ENCODE measurements around the gene FAM209A. TPM values are rescaled to one million over a fixed set of nuclear protein-coding genes. Genes with fewer than 3 reads are reported as not detected.
A peak's percentile ranks its signal among the peaks of the same experiment; 100 is the strongest.
"Not testable (repeated sequence)": the region's sequence is repeated elsewhere in the genome, so short reads cannot be mapped to it uniquely, and the experiment has no call there.

The FAM209A gene
- under 1 TPM in 2 of 6 experiments, not detected in 4; 0.24 to 0.37 TPM for total RNA-seq
- long read RNA-seq, partial matches to known transcripts, result 0 of 2 reads
- long read RNA-seq, other reads (novel, unspliced or antisense), result 2 of 2 reads

GRCh38 chr20:56524444-56524843 is at the start of gene FAM209A:
Gene FAM209A (plus strand): TSS chr20:56524744. CDS start chr20:56524809, 65 bp downstream.
- H3K36me3 ChIP-seq; ATAC-seq; DNase-seq; H3K27me3 ChIP-seq; H3K4me3 ChIP-seq; H3K4me1 ChIP-seq; intact Hi-C loops (cut with DNase I); H3K9me3 ChIP-seq; H3K27ac ChIP-seq: not testable (repeated sequence)
- WGBS (ENCODE audit: insufficient coverage, low coverage, low lambda C conversion rate, missing lambda C conversion rate), result 60% methylated on average over 2 of the region's 7 CpGs

- H3K27me3 ChIP-seq, result no peaks in the 10 kb centered on the region
- no peak for TF ChIP-seq CTCF (IDR thresholded peaks at IDR 0.05)
- TF ChIP-seq POLR2A (IDR thresholded peaks at IDR 0.05), result no peak
- WGBS (ENCODE audit: insufficient coverage, low coverage, low lambda C conversion rate, missing lambda C conversion rate), result 68% methylated on average over 7 of the region's 7 CpGs
- DNase-seq (no peak), ATAC-seq (no peak)
- H3K4me1 ChIP-seq, result no peaks in the 10 kb centered on the region
- intact Hi-C loops (cut with DNase I), result no loop called here
- no peak overlapping the region for H3K4me3 ChIP-seq
- H3K9me3 ChIP-seq, result no peaks in the 10 kb centered on the region
- H3K36me3 ChIP-seq, result peaks cover 0 to 64% (median 11%) of the 10 kb centered on the region in 4 donors
- H3K27ac ChIP-seq, result no peak overlapping the region
Observed at GRCh38 chr20:56483970-56484369, 40.6 kb upstream of the FAM209A start.

- intact Hi-C loops (cut with DNase I), result no loop called here
- Histone ChIP-seq H3K36me3 (peaks cover 0 to 53% (median 13%) of the 10 kb centered on the region in 4 donors), H3K4me1 (no peaks in the 10 kb centered on the region), H3K27me3 (no peaks in the 10 kb centered on the region), H3K9me3 (no peaks in the 10 kb centered on the region), H3K27ac (no peak overlapping the region), H3K4me3 (no peak overlapping the region)
- ATAC-seq, result peak in 2 of 4 donors; percentile 20 to 29
- 60% methylated on average over 8 of the region's 11 CpGs for WGBS (ENCODE audit: insufficient coverage, low coverage, low lambda C conversion rate, missing lambda C conversion rate)
- DNase-seq, result no peak
- no peak for TF ChIP-seq POLR2A (IDR thresholded peaks at IDR 0.05)
- TF ChIP-seq CTCF (IDR thresholded peaks at IDR 0.05), result no peak
Observed at GRCh38 chr20:56487216-56487615, 37.3 kb upstream of the FAM209A start.

- Histone ChIP-seq H3K27me3 (no peaks in the 10 kb centered on the region), H3K36me3 (peaks cover 0 to 41% (median 9%) of the 10 kb centered on the region in 4 donors), H3K4me3 (no peak overlapping the region), H3K27ac (no peak overlapping the region), H3K4me1 (no peaks in the 10 kb centered on the region), H3K9me3 (no peaks in the 10 kb centered on the region)
- no peak for ATAC-seq
- intact Hi-C loops (cut with DNase I), result no loop called here
- 87% methylated on average over 5 of the region's 5 CpGs for WGBS (ENCODE audit: insufficient coverage, low coverage, low lambda C conversion rate, missing lambda C conversion rate)
- TF ChIP-seq CTCF (IDR thresholded peaks at IDR 0.05) (no peak), POLR2A (IDR thresholded peaks at IDR 0.05) (no peak)
- no peak for DNase-seq
Observed at GRCh38 chr20:56488566-56488965, 36.0 kb upstream of the FAM209A start.

- intact Hi-C loops (cut with DNase I), result no loop called here
- H3K27me3 ChIP-seq, result no peaks in the 10 kb centered on the region
- 92% methylated on average over 1 of the region's 1 CpG for WGBS (ENCODE audit: insufficient coverage, low coverage, low lambda C conversion rate, missing lambda C conversion rate)
- H3K27ac ChIP-seq, result no peak overlapping the region
- H3K9me3 ChIP-seq, result no peaks in the 10 kb centered on the region
- TF ChIP-seq POLR2A (IDR thresholded peaks at IDR 0.05) (no peak), CTCF (IDR thresholded peaks at IDR 0.05) (no peak)
- H3K4me1 ChIP-seq, result no peaks in the 10 kb centered on the region
- DNase-seq (no peak), ATAC-seq (no peak)
- H3K36me3 ChIP-seq, result peaks cover 0 to 8% (median under 1%) of the 10 kb centered on the region in 4 donors
- H3K4me3 ChIP-seq, result no peak overlapping the region
Observed at GRCh38 chr20:56501116-56501515, 23.4 kb upstream of the FAM209A start.
